Kidney epithelial cell (primary cell): ENCODE data around the gene INTS7. TPM values are rescaled to one million over a fixed set of nuclear protein-coding genes. Genes with fewer than 3 reads are reported as not detected.
"Not testable (repeated sequence)": the region's sequence is repeated elsewhere in the genome, so short reads cannot be mapped to it uniquely, and the experiment has no call there.

ENCODE experiments used
- DNase-seq: peaks from one replicate; pipeline ENCODE4 v3.0.0-alpha.2; 2010; ENCODE audit warnings: low read depth
- H3K27me3 ChIP-seq: 2 replicates; pipeline ENCODE4 v1.6.0; 2011; ENCODE audit warnings: low read length; ENCODE audit not compliant: control insufficient read depth, insufficient read depth
- H3K36me3 ChIP-seq: 2 replicates; pipeline ENCODE4 v1.5.1; 2011; ENCODE audit warnings: low read length; ENCODE audit not compliant: control insufficient read depth, insufficient read depth
- H3K4me3 ChIP-seq: 2 replicates; pipeline ENCODE4 v1.5.1; 2011; ENCODE audit warnings: low read depth, mild to moderate bottlenecking, control low read depth, low read length
- total RNA-seq: library from RNA; depleted of rRNA; stranded (reverse); fragments of >200 nt; gene quantifications from 2 replicates; pipeline ENCODE4 v1.2.3, GENCODE V29; 2015
- TF ChIP-seq, protein P1 (sequence below): IDR thresholded peaks from 2 replicates; pipeline ENCODE4 v1.5.1; 2011; ENCODE audit warnings: mild to moderate bottlenecking, moderate library complexity, low read length, control low read depth, inconsistent platforms; ENCODE audit not compliant: insufficient read depth, poor library complexity, severe bottlenecking

The INTS7 gene
- total RNA-seq, 1 donor from 2014 or later: 11.7 TPM

- no peak for DNase-seq
These were observed 4.3 kb upstream of the INTS7 start for GRCh38 chr1:212039622-212040021.

DNA sequence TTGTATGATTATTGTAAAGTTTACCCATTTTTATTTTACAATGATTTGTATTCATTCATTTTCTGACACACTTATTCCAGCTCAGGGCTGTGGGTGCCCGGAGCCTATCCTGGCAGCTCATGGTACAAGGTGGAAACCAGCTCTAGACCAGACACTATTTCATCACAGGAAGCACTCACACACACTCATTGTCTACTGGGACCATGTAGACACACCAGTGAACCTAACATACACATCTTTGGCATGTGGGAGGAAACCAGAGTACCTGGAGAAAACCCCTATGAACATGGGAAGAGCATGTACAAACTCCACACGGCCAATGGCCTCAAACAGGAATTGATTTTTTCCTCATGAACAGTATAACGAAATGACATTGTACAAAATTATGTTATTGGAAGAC lies 2.5 kb upstream of the INTS7 start:
- H3K27me3 ChIP-seq: no peaks in the 10 kb centered on the region
- H3K36me3 ChIP-seq: no peaks in the 10 kb centered on the region
- DNase-seq: no peak
- TF ChIP-seq, protein P1, sequence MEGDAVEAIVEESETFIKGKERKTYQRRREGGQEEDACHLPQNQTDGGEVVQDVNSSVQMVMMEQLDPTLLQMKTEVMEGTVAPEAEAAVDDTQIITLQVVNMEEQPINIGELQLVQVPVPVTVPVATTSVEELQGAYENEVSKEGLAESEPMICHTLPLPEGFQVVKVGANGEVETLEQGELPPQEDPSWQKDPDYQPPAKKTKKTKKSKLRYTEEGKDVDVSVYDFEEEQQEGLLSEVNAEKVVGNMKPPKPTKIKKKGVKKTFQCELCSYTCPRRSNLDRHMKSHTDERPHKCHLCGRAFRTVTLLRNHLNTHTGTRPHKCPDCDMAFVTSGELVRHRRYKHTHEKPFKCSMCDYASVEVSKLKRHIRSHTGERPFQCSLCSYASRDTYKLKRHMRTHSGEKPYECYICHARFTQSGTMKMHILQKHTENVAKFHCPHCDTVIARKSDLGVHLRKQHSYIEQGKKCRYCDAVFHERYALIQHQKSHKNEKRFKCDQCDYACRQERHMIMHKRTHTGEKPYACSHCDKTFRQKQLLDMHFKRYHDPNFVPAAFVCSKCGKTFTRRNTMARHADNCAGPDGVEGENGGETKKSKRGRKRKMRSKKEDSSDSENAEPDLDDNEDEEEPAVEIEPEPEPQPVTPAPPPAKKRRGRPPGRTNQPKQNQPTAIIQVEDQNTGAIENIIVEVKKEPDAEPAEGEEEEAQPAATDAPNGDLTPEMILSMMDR: no peak
- no peak overlapping the region for H3K4me3 ChIP-seq

More at GRCh38 chr1:212039622-212040021, 4.3 kb upstream of the INTS7 start:
- no peaks in the 10 kb centered on the region for H3K36me3 ChIP-seq
- TF ChIP-seq, protein P1: no peak
- H3K4me3 ChIP-seq: no peak overlapping the region
- H3K27me3 ChIP-seq: no peaks in the 10 kb centered on the region

- H3K4me3 ChIP-seq: peak overlapping the region; percentile 81
- DNase-seq: no peak
These were observed 663 bp upstream of the INTS7 start for GRCh38 chr1:212035835-212036605.

GRCh38 chr1:212034516-212035122 lies 738 bp downstream of the INTS7 start:
- DNase-seq: no peak
- no peaks in the 10 kb centered on the region for H3K36me3 ChIP-seq
- no peaks in the 10 kb centered on the region for H3K27me3 ChIP-seq
- peak overlapping the region; percentile 53 for H3K4me3 ChIP-seq
- TF ChIP-seq, protein P1: no peak

More at GRCh38 chr1:212035835-212036605, 663 bp upstream of the INTS7 start:
- no peaks in the 10 kb centered on the region for H3K27me3 ChIP-seq
- no peaks in the 10 kb centered on the region for H3K36me3 ChIP-seq
- TF ChIP-seq, protein P1: no peak

DNA sequence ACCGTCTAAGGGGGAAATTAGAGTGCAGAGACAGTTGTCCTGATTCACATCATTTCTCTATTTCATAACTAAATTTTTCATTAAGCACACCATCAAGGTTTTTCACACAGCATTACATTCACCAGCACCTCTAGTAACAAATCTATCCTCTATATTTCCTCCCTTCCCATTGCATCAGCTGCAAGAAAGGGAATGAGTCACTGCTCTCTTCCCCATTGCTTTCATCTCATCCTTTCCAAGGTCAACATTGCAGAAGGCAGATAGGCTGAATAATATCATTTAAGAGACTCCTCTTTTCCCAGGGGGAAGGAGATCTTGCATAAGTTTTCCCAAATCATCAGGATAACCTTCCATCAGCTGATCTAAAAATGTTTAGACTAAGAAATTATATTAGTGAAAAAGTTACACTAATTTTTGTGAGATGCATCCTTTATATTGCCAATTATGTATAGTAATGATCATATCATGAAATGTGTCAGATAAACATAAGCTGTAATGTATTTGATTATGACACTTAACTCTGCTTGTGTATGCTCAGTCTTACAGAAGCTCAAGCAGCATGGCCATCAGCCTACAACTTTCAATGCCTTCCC lies 4.3 kb downstream of the INTS7 start:
- peak; percentile 51 for DNase-seq
- Histone ChIP-seq H3K36me3 (no peaks in the 10 kb centered on the region), H3K27me3 (no peaks in the 10 kb centered on the region), H3K4me3 (no peak overlapping the region)
- TF ChIP-seq, protein P1: no peak

GRCh38 chr1:212027727-212028126 lies 7.6 kb downstream of the INTS7 start:
- not testable (repeated sequence) for H3K4me3 ChIP-seq, H3K27me3 ChIP-seq, DNase-seq, H3K36me3 ChIP-seq
